H9 (cell line): ENCODE results near the gene CCDC92B. TPM values are rescaled to one million over a fixed set of nuclear protein-coding genes. Genes with fewer than 3 reads are reported as not detected.

ENCODE experiments used
- DNase-seq: peaks from one replicate; pipeline ENCODE4 v3.0.0-alpha.2; 2017
- H2AFZ ChIP-seq: one replicate; pipeline ENCODE4 v1.6.1; 2013; ENCODE audit warnings: mild to moderate bottlenecking, low read length, control low read depth, moderate library complexity
- H2AK5ac ChIP-seq: 2 replicates; pipeline ENCODE4 v1.6.1; 2013; ENCODE audit warnings: low read length, control low read depth, mixed read lengths; ENCODE audit not compliant: insufficient read length
- H2BK120ac ChIP-seq: one replicate; pipeline ENCODE4 v1.6.1; 2013; ENCODE audit warnings: low read depth, mild to moderate bottlenecking, low read length, control low read depth, inconsistent platforms; ENCODE audit not compliant: poor library complexity, severe bottlenecking
- H2BK12ac ChIP-seq: 2 replicates; pipeline ENCODE4 v1.6.1; 2013; ENCODE audit warnings: low read length, control low read depth, mixed read lengths, low read depth; ENCODE audit not compliant: insufficient read length
- H2BK15ac ChIP-seq: 2 replicates; pipeline ENCODE4 v1.6.1; 2013; ENCODE audit warnings: low read depth, low read length, control low read depth
- H2BK20ac ChIP-seq: one replicate; pipeline ENCODE4 v1.6.1; 2013; ENCODE audit warnings: low read depth, mild to moderate bottlenecking, low read length, control low read depth, inconsistent platforms; ENCODE audit not compliant: poor library complexity, severe bottlenecking
- H2BK5ac ChIP-seq: 2 replicates; pipeline ENCODE4 v1.6.1; 2013; ENCODE audit warnings: low read length, control low read depth, mixed read lengths; ENCODE audit not compliant: insufficient read length
- H3K14ac ChIP-seq: 2 replicates; pipeline ENCODE4 v1.6.1; 2013; ENCODE audit warnings: low read length, control low read depth; ENCODE audit not compliant: insufficient read depth
- H3K18ac ChIP-seq: 2 replicates; pipeline ENCODE4 v1.6.1; 2013; ENCODE audit warnings: low read depth, mild to moderate bottlenecking, mixed read lengths, low read length, control low read depth; ENCODE audit not compliant: insufficient read length
- H3K23ac ChIP-seq: 2 replicates; pipeline ENCODE4 v1.6.1; 2013; ENCODE audit warnings: low read length, control low read depth, mixed read lengths, low read depth; ENCODE audit not compliant: insufficient read length
- H3K23me2 ChIP-seq: 2 replicates; pipeline ENCODE4 v1.6.1; 2013; ENCODE audit warnings: low read depth, mild to moderate bottlenecking, mixed read lengths, low read length, control low read depth; ENCODE audit not compliant: insufficient read length, poor library complexity, severe bottlenecking
- H3K27ac ChIP-seq: 2 replicates; pipeline ENCODE4 v1.5.1; 2013; ENCODE audit warnings: low read length, control low read depth, mixed read lengths, low read depth; ENCODE audit not compliant: insufficient read length
- H3K27me3 ChIP-seq: 2 replicates; pipeline ENCODE4 v1.6.1; 2013; ENCODE audit warnings: low read length, control low read depth, inconsistent platforms; ENCODE audit not compliant: insufficient read depth
- H3K4ac ChIP-seq: 2 replicates; pipeline ENCODE4 v1.6.1; 2013; ENCODE audit warnings: low read depth, mild to moderate bottlenecking, control low read depth, inconsistent platforms, low read length, moderate library complexity
- H3K4me1 ChIP-seq: 2 replicates; pipeline ENCODE4 v1.6.1; 2013; ENCODE audit warnings: low read length, control low read depth, inconsistent platforms; ENCODE audit not compliant: insufficient read depth
- H3K4me2 ChIP-seq: 2 replicates; pipeline ENCODE4 v1.6.1; 2013; ENCODE audit warnings: low read length, control low read depth, mixed read lengths; ENCODE audit not compliant: insufficient read length, insufficient read depth
- H3K56ac ChIP-seq: 2 replicates; pipeline ENCODE4 v1.6.1; 2013; ENCODE audit warnings: low read depth, mild to moderate bottlenecking, mixed read lengths, low read length, control low read depth; ENCODE audit not compliant: insufficient read length
- H3K79me1 ChIP-seq: 2 replicates; pipeline ENCODE4 v1.6.1; 2013; ENCODE audit warnings: low read depth, mild to moderate bottlenecking, moderate library complexity, low read length, control low read depth, inconsistent platforms; ENCODE audit not compliant: insufficient read depth, poor library complexity, severe bottlenecking
- H3K79me2 ChIP-seq: 2 replicates; pipeline ENCODE4 v1.6.1; 2013; ENCODE audit warnings: low read length, control low read depth, inconsistent platforms; ENCODE audit not compliant: insufficient read depth
- H3K9ac ChIP-seq: 2 replicates; pipeline ENCODE4 v1.6.1; 2013; ENCODE audit warnings: low read length, control low read depth, mixed read lengths; ENCODE audit not compliant: insufficient read length; ENCODE audit errors: extremely low read depth
- H3K9me3 ChIP-seq: one replicate; pipeline ENCODE4 v1.6.1; 2013; ENCODE audit warnings: low read depth, low read length, inconsistent platforms; ENCODE audit not compliant: control insufficient read depth
- H3T11ph ChIP-seq: one replicate; pipeline ENCODE4 v1.6.1; 2013; ENCODE audit warnings: mild to moderate bottlenecking, low read length, control low read depth, inconsistent platforms
- H4K20me1 ChIP-seq: one replicate; pipeline ENCODE4 v1.6.1; 2013; ENCODE audit not compliant: control insufficient read depth, insufficient read length, insufficient read depth
- H4K5ac ChIP-seq: 2 replicates; pipeline ENCODE4 v1.6.1; 2013; ENCODE audit warnings: low read depth, mild to moderate bottlenecking, mixed read lengths, low read length, control low read depth; ENCODE audit not compliant: insufficient read length
- H4K8ac ChIP-seq: replicated peaks from 2 replicates; pipeline ENCODE4 v1.6.1; 2013; ENCODE audit warnings: low read length, control low read depth, mixed read lengths, low read depth; ENCODE audit not compliant: insufficient read length
- H4K91ac ChIP-seq: 2 replicates; pipeline ENCODE4 v1.6.1; 2013; ENCODE audit warnings: low read depth, mild to moderate bottlenecking, moderate library complexity, mixed read lengths, low read length, control low read depth; ENCODE audit not compliant: insufficient read length
- H3K27ac Mint-ChIP-seq, 3 experiments: 2 replicates in 2 of 3; 3 replicates in 1 of 3; pipeline ENCODE4 v1.8.0; 2020 to 2021; ENCODE audit warnings: mixed read lengths in 3 of 3, mild to moderate bottlenecking in 1 of 3, moderate library complexity in 1 of 3
- H3K27me3 Mint-ChIP-seq: 2 replicates; pipeline ENCODE4 v1.8.0; 2021; ENCODE audit warnings: low read depth, mild to moderate bottlenecking, moderate library complexity, mixed read lengths
- H3K36me3 Mint-ChIP-seq, 3 experiments: 2 replicates in 2 of 3; 3 replicates in 1 of 3; pipeline ENCODE4 v1.8.0; 2020 to 2021; ENCODE audit warnings: low read depth in 3 of 3, mixed read lengths in 3 of 3; ENCODE audit not compliant: insufficient read depth in 1 of 3
- H3K4me1 Mint-ChIP-seq, 2 experiments: 2 replicates each; pipeline ENCODE4 v1.8.0; 2020; ENCODE audit warnings: mixed read lengths in 2 of 2
- H3K4me3 Mint-ChIP-seq, 2 experiments: 2 replicates in 1 of 2; 3 replicates in 1 of 2; pipeline ENCODE4 v1.8.0; 2020 to 2021; ENCODE audit warnings: mild to moderate bottlenecking in 2 of 2, mixed read lengths in 2 of 2, moderate library complexity in 1 of 2
- H3K9me3 Mint-ChIP-seq, 2 experiments: 2 replicates in 1 of 2; 3 replicates in 1 of 2; pipeline ENCODE4 v1.8.0; 2020; ENCODE audit warnings: mild to moderate bottlenecking in 2 of 2, mixed read lengths in 2 of 2, moderate library complexity in 1 of 2
- WGBS: extraction: QIAGEN DNeasy Blood & Tissue Kit; methylation state at CpG from one replicate; pipeline ENCODE4 v1.1.7; 2013; ENCODE audit warnings: missing lambda C conversion rate, low lambda C conversion rate, mixed read lengths; ENCODE audit not compliant: insufficient read length; ENCODE audit errors: extremely low coverage; 5-methylcytosine and 5-hydroxymethylcytosine counted together
- total RNA-seq: library from RNA; stranded (reverse); gene quantifications from 2 replicates; pipeline ENCODE4 v1.2.1, GENCODE V29; 2021
- TF ChIP-seq, protein P1 (sequence below): fragments of 200-600 bp; sonication (generic); conservative IDR thresholded peaks from 3 replicates; pipeline ENCODE4 v1.8.0; 2021; ENCODE audit warnings: antibody characterized with exemption, mild to moderate bottlenecking

CCDC92B gene
- total RNA-seq, 1 experiment from 2014 or later, result 8.0 TPM

DNA sequence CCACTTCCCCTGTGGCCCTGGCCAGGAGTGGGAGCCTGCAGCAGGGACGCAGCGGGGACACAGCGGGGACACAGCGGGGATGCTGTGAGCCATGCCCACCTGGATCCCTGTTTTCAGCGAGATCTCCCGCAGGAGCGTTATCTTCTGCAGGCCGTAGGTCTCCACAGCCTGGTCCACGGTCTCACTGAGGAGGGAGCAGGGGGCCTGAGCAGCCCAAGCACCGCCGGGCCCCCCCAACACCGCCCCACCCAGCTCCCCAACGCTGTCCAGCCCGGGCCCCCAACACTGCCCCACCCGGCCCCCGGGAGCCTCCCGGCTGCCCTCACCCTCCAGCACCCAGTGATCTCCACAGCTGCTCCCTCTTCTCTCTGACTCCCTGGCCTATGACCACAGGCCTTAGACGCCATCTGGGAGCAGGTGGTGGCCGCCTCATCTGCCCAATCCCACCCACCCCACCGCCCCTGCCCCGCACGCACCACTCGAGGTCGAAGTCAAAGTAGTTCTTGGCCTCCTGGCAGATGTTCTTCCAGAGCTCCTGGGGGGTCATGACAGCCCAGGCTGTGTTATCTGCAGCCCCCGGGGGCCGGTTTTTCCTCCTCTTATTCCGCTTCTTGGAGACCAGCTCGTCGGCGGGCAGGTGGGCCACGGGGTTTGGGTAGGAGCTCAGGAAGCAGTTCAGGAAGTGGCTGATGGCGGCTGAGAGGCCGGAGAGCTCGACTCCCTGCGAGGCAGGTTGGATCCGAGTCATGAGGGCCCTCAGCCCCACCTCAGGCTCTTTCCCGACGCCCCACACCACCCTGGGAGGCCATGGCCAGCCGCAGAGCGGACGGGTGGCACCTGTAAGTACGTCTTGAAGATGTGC lies 54.8 kb downstream of the CCDC92B start:
- Histone ChIP-seq H2BK120ac (no peak overlapping the region), H4K20me1 (no peaks in the 10 kb centered on the region), H3K4me2 (no peak overlapping the region), H3K9me3 (no peaks in the 10 kb centered on the region), H3K27ac (no peak overlapping the region), H3K56ac (no peak overlapping the region), H2BK15ac (no peak overlapping the region), H3K18ac (no peak overlapping the region), H2AFZ (no peak overlapping the region), H4K91ac (no peak overlapping the region), H3K4ac (no peak overlapping the region), H4K5ac (no peak overlapping the region), H4K8ac (no peak overlapping the region), H3K4me1 (no peaks in the 10 kb centered on the region), H3K79me2 (no peaks in the 10 kb centered on the region), H2BK5ac (no peak overlapping the region), H3T11ph (no peak overlapping the region), H3K27me3 (no peaks in the 10 kb centered on the region), H3K23me2 (no peaks in the 10 kb centered on the region), H2BK12ac (no peak overlapping the region), H3K23ac (no peak overlapping the region), H3K14ac (no peak overlapping the region), H3K79me1 (no peaks in the 10 kb centered on the region), H2AK5ac (no peak overlapping the region), H2BK20ac (no peak overlapping the region), H3K9ac (no peak overlapping the region)
- no peaks in the 10 kb centered on the region; a peak in 1 of 4 replicates for H3K4me1 Mint-ChIP-seq
- H3K36me3 Mint-ChIP-seq, result peaks cover 10 to 43% (median 32%) of the 10 kb centered on the region in 3 experiments; a peak in 6 of 7 replicates
- no CpG with 5 or more reads among the region's 42 CpGs for WGBS
- H3K4me3 Mint-ChIP-seq, result no peak overlapping the region
- DNase-seq, result no peak
- H3K9me3 Mint-ChIP-seq, result no peaks in the 10 kb centered on the region
- TF ChIP-seq, protein P1, sequence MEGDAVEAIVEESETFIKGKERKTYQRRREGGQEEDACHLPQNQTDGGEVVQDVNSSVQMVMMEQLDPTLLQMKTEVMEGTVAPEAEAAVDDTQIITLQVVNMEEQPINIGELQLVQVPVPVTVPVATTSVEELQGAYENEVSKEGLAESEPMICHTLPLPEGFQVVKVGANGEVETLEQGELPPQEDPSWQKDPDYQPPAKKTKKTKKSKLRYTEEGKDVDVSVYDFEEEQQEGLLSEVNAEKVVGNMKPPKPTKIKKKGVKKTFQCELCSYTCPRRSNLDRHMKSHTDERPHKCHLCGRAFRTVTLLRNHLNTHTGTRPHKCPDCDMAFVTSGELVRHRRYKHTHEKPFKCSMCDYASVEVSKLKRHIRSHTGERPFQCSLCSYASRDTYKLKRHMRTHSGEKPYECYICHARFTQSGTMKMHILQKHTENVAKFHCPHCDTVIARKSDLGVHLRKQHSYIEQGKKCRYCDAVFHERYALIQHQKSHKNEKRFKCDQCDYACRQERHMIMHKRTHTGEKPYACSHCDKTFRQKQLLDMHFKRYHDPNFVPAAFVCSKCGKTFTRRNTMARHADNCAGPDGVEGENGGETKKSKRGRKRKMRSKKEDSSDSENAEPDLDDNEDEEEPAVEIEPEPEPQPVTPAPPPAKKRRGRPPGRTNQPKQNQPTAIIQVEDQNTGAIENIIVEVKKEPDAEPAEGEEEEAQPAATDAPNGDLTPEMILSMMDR, result no peak
- no peak overlapping the region for H3K27ac Mint-ChIP-seq
- no peaks in the 10 kb centered on the region for H3K27me3 Mint-ChIP-seq
